Keratinocyte (primary cell): ENCODE results near the gene CELSR1.

Experiments used
- EZH2 ChIP-seq: IDR thresholded peaks from one replicate; pipeline ENCODE4 v1.6.1; 2012; ENCODE audit warnings: inconsistent platforms, mild to moderate bottlenecking, low read length, moderate library complexity
- TF ChIP-seq, protein P1 (sequence below), 3 experiments: IDR thresholded peaks in 1 of 3; conservative IDR thresholded peaks in 1 of 3; optimal IDR thresholded peaks in 1 of 3; 2 replicates in 2 of 3; 3 replicates in 1 of 3; pipeline versions ENCODE3 to v1.5.1; 2011; ENCODE audit warnings: low read length in 3 of 3, mild to moderate bottlenecking in 3 of 3, moderate library complexity in 2 of 3, control low read depth in 1 of 3, inconsistent platforms in 1 of 3; ENCODE audit not compliant: insufficient read depth in 2 of 3; ENCODE audit errors: extremely low read depth in 1 of 3

DNA sequence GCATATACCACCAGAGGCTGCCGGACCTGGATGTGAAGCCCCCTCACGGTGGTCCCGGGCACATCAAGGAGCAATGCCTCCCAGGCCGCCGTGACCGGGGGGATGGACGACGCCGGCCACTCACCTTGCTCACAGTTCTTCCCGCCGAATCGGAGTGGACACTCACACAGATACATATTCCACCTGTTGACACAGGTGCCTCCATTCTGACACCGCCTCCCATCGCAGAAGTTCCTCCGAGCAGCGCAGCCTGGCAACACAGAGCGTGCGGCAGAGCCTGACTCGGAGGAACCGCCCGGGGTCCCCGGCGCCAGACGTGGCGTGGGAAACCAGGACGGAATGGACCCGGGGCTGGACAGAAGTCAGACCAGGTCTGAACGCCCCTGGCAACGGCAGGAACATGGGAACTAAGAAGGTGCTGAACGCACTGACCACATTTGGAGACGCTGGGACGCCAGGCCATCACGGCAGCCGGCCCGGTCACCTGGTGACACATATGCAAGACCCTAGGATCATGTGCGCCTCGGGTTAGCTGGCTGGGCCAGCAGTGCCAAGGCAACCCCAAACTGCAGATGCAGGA is 127.7 kb downstream of the CELSR1 start:
- TF ChIP-seq, protein P1, sequence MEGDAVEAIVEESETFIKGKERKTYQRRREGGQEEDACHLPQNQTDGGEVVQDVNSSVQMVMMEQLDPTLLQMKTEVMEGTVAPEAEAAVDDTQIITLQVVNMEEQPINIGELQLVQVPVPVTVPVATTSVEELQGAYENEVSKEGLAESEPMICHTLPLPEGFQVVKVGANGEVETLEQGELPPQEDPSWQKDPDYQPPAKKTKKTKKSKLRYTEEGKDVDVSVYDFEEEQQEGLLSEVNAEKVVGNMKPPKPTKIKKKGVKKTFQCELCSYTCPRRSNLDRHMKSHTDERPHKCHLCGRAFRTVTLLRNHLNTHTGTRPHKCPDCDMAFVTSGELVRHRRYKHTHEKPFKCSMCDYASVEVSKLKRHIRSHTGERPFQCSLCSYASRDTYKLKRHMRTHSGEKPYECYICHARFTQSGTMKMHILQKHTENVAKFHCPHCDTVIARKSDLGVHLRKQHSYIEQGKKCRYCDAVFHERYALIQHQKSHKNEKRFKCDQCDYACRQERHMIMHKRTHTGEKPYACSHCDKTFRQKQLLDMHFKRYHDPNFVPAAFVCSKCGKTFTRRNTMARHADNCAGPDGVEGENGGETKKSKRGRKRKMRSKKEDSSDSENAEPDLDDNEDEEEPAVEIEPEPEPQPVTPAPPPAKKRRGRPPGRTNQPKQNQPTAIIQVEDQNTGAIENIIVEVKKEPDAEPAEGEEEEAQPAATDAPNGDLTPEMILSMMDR (optimal IDR thresholded peaks at IDR 0.05 in 1 of 3, IDR thresholded peaks at IDR 0.05 in 1 of 3, conservative IDR thresholded peaks at IDR 0.05 in 1 of 3; ENCODE audit: extremely low read depth in 1 of 3, insufficient read depth in 2 of 3, low read length in 3 of 3), result no peak
- no peak for TF ChIP-seq EZH2
